IgD-negative memory B cell (primary cell): Measurements from ENCODE around the gene KAZN. TPM values are rescaled to one million over a fixed set of nuclear protein-coding genes. Genes with fewer than 3 reads are reported as not detected.

Experiments used
- H3K27ac Mint-ChIP-seq, 3 donors: one replicate each; pipeline ENCODE4 v1.8.0; 2020 to 2022; ENCODE audit warnings: mild to moderate bottlenecking in 3 of 3, mixed read lengths in 3 of 3, moderate library complexity in 1 of 3
- H3K27me3 Mint-ChIP-seq: one replicate; pipeline ENCODE4 v1.8.0; 2021; ENCODE audit warnings: mixed read lengths
- H3K36me3 Mint-ChIP-seq: one replicate; pipeline ENCODE4 v1.8.0; 2020; ENCODE audit warnings: mild to moderate bottlenecking, mixed read lengths
- H3K4me1 Mint-ChIP-seq, 3 donors: one replicate each; pipeline ENCODE4 v1.8.0; 2020 to 2022; ENCODE audit warnings: mixed read lengths in 3 of 3, mild to moderate bottlenecking in 1 of 3
- H3K4me3 Mint-ChIP-seq, 4 donors: one replicate each; pipeline ENCODE4 v1.8.0; 2020 to 2022; ENCODE audit warnings: mild to moderate bottlenecking in 4 of 4, mixed read lengths in 4 of 4, moderate library complexity in 3 of 4
- H3K9me3 Mint-ChIP-seq, 3 donors: one replicate each; pipeline ENCODE4 v1.8.0; 2020 to 2021; ENCODE audit warnings: mixed read lengths in 3 of 3, mild to moderate bottlenecking in 1 of 3
- polyA plus RNA-seq: library from polyadenylated mRNA; unstranded; fragments of 300-500 nt; fragmentation: Illumina TruSeq; gene quantifications from one replicate; pipeline ENCODE4 v1.2.3, GENCODE V29; 2021

The KAZN gene
- polyA plus RNA-seq, 1 donor from 2014 or later, result not detected

DNA sequence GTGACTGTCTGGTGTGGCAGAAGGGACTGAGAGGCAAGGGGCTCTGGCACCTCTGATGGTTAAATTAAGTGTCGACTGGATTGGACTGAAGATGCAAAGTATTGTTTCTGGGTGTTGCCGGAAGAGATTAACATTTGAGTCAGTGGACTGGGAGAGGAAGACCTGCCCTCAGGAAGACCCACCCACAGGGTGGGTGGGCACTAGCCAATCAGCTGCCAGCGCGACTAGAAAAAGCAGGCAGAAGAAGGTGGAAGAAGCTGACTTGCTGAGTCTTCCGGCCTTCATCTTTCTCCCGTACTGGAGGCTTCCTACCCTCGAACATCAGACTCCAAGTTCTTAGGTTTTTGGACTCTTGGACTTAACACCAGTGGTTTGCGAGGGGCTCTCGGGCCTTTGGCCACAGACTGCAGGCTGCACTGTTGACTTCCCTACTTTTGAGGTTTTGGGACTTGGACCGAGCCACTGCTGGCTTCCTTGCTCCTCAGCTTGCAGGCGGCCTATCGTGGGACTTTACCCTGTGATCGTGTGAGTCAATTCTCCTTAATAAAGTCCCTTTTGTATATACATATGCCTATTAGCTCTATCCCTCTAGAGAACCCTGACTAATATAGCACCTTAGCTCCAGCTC, 79.6 kb downstream of the KAZN start:
- H3K27me3 Mint-ChIP-seq, result peaks cover 6% of the 10 kb centered on the region
- H3K27ac Mint-ChIP-seq, result no peak overlapping the region
- peak overlapping the region in 1 of 4 donors; percentile 5 for H3K4me3 Mint-ChIP-seq
- no peaks in the 10 kb centered on the region for H3K4me1 Mint-ChIP-seq
- H3K36me3 Mint-ChIP-seq, result peaks cover 1% of the 10 kb centered on the region
- H3K9me3 Mint-ChIP-seq, result peaks cover 4 to 8% (median 5%) of the 10 kb centered on the region in 3 donors

DNA sequence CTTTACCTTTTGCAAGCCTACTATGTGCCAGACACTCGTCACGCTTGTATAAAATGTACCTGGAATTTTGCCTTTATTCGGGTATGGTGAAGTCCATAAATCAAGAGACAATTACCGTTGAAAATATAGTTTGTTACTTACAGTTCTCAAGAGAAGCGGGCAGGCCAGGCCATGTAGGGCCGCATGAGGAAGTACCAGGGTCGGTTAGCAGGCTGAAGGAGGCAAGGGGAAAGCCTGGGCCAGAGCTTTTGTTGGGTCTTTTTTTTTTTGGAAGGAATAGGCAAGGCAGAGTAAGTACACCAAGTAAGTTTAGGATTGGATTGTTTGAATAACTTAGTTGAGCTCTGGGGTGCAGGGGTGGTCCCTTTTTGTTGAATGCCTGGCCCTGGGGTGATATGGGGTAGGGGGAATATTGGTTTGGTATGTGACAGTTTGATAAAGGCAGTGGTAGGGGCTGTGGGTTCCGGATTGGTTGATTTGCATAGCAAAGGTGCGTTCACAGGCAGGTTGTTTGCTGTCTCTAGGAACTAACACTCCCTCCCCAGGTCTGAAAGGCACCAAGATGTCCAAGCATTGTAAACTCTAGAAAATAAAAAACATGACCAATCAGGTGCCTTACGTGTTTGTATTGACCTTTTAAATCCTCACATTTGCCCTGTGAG, 80.7 kb downstream of the KAZN start:
- no peaks in the 10 kb centered on the region for H3K4me1 Mint-ChIP-seq
- peaks cover 1% of the 10 kb centered on the region for H3K36me3 Mint-ChIP-seq
- H3K9me3 Mint-ChIP-seq, result peaks cover 4 to 8% (median 5%) of the 10 kb centered on the region in 3 donors
- no peak overlapping the region for H3K4me3 Mint-ChIP-seq
- no peak overlapping the region for H3K27ac Mint-ChIP-seq
- peaks cover 3% of the 10 kb centered on the region for H3K27me3 Mint-ChIP-seq

DNA sequence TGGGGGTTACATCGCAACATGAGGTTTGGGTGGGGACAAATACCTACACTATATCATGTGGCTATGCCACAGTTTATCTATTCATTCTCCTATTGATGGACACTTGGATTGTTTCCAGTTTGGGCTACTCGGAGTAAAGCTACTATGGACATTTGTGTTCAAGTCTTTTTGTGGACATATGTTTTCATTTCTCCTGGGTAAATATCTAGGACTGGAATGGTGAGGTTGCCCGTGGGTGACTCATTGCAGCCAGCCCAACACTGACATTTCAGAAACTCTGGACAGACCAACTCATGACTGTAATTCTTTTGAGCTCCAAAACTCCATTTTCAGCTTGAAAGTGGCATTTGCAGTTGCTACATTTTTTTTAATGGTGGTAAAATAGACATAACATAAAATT, 82.7 kb downstream of the KAZN start:
- Mint-ChIP-seq H3K27me3 (peaks cover 3% of the 10 kb centered on the region), H3K4me3 (no peak overlapping the region), H3K9me3 (peaks cover 3 to 7% (median 4%) of the 10 kb centered on the region in 3 donors), H3K4me1 (no peaks in the 10 kb centered on the region), H3K27ac (no peak overlapping the region), H3K36me3 (no peaks in the 10 kb centered on the region)

DNA sequence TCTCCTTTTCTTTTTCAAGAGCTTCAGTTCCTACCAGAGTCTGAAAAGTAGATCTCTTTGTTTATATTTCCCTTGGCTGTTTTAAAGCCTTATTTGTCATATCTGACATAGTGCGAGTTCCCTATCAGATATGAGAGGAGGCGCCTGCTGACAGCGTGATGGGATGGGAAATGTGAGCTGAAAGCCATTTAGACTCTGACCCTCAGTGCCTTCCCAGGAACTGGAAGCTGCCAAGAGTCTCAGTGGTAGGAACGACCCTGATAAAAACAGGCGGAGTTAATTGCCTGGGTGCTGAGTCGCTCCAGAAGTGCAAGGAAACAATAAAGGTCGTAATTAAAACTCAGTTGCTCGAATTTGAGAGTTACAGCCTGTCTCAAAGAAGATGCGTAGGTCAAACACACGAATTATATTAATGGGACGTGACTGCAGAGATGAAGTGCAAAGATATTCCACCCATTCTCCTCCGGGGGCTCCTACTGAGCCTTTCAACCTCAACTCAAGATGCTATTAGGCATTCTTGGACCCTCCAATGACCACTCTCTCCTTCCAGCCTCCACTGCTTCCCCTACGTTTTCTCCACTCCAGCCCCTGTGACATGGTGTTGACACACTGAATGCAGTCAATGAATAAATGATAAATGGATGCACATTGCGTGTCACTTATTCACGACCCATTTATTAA, 84.6 kb downstream of the KAZN start:
- H3K36me3 Mint-ChIP-seq, result no peaks in the 10 kb centered on the region
- H3K27ac Mint-ChIP-seq, result no peak overlapping the region
- H3K27me3 Mint-ChIP-seq, result peaks cover 3% of the 10 kb centered on the region
- H3K9me3 Mint-ChIP-seq, result peaks cover 0 to 3% (median 3%) of the 10 kb centered on the region in 3 donors
- H3K4me1 Mint-ChIP-seq, result no peaks in the 10 kb centered on the region
- no peak overlapping the region for H3K4me3 Mint-ChIP-seq

DNA sequence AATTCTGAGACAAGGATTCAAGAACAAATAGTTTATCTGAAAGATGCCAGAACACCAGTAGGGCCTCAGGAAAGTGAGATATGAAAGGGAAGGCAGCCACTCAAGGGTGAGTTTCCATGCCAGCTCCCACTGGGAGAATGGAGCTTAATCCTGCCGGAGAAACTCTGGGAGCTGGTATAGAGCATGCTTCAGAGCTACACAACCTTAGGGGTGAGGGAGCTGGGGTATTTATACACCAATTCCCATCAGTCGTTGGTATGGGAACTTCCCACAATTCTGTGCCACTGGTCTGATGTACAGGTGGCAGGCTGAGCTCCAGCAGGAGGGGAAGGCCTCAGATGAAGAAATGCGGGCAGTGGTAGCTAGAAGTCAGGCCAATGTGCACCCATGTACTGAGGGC, 86.6 kb downstream of the KAZN start:
- peaks cover 0 to 3% (median 3%) of the 10 kb centered on the region in 3 donors for H3K9me3 Mint-ChIP-seq
- H3K4me1 Mint-ChIP-seq, result no peaks in the 10 kb centered on the region

DNA sequence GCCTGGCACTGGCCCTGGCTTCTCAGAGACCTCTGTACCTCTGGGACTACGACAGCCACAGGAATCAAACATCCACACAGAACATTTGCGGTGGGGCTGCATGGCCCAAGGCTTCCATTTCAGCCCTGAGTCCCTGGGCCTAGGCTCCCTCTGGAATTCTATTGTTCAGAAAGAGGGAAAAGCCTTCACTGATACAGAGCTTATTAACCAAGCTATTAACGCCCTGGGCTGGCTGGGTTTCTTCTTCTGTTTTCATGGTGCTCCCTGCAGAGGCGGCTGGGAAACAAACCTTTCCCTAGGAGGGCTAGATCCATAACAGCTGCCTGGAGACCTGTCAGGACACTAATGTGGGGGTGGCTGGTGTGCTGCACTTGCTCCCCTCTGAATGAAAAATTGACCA, 88.2 kb downstream of the KAZN start:
- Mint-ChIP-seq H3K4me1 (no peaks in the 10 kb centered on the region), H3K9me3 (peaks cover 0 to 3% (median 0%) of the 10 kb centered on the region in 3 donors)

More for the DNA sequence above, 86.6 kb downstream of the KAZN start:
- no peak overlapping the region for H3K27ac Mint-ChIP-seq
- no peak overlapping the region for H3K4me3 Mint-ChIP-seq
- no peaks in the 10 kb centered on the region for H3K36me3 Mint-ChIP-seq
- H3K27me3 Mint-ChIP-seq, result peaks cover 4% of the 10 kb centered on the region

DNA sequence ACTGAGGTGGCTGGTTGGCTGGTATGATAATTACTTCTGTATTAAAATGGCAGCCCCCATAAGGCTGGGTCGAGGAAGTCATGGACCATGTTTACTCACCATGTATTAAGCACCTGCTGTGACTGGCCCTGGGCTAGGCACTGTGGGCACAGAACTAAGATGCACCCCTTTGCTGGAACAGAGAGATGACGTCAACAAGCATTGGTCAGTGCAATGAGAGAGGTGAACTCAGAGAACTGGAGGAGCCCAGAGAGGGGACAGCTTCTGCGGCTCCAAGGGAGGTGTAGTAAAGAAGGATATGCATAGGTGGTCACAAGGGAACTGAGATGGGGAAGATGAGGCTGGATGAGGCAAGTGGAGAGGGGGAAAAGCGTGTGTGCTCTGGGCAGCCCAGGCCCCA, 88.7 kb downstream of the KAZN start:
- Mint-ChIP-seq H3K4me3 (no peak overlapping the region), H3K9me3 (no peaks in the 10 kb centered on the region), H3K27me3 (peaks cover 2% of the 10 kb centered on the region), H3K4me1 (no peaks in the 10 kb centered on the region), H3K36me3 (no peaks in the 10 kb centered on the region), H3K27ac (no peak overlapping the region)

More for the DNA sequence above, 88.2 kb downstream of the KAZN start:
- H3K27me3 Mint-ChIP-seq, result peaks cover 2% of the 10 kb centered on the region
- no peaks in the 10 kb centered on the region for H3K36me3 Mint-ChIP-seq
- no peak overlapping the region for H3K27ac Mint-ChIP-seq
- H3K4me3 Mint-ChIP-seq, result no peak overlapping the region

DNA sequence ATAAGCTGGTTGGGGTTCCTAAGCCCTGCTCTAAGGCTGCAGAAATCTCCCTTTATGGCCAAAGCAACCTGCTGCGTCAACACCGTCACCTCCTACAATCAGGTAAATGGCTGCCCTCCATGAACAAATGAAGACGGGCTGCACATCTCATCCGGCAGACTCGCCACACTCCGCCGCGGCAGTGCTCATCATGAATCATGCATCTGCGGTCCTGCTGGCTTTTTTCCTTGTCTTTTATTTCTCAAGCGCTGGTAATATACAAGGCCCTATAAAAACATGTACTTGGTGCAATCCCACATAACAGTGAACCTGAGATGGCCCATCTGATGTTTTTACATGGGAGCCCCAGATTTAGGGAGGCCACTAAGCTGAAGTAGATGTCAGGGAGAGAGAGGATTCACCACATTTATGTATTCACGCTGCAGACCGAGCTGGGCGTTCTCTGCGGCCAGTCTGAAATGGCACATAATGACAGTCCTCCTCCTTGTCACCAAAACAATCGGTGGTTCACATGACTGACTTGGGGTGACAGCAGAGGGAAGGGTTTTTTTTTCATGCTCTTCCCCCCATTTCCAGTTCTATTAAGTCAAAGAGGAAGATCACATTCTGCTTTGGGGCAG, 91.6 kb downstream of the KAZN start:
- Mint-ChIP-seq H3K27me3 (peaks cover 5% of the 10 kb centered on the region), H3K4me1 (no peaks in the 10 kb centered on the region), H3K36me3 (peaks cover under 1% of the 10 kb centered on the region), H3K27ac (no peak overlapping the region), H3K4me3 (no peak overlapping the region), H3K9me3 (peaks cover 0 to 1% (median 0%) of the 10 kb centered on the region in 3 donors)

DNA sequence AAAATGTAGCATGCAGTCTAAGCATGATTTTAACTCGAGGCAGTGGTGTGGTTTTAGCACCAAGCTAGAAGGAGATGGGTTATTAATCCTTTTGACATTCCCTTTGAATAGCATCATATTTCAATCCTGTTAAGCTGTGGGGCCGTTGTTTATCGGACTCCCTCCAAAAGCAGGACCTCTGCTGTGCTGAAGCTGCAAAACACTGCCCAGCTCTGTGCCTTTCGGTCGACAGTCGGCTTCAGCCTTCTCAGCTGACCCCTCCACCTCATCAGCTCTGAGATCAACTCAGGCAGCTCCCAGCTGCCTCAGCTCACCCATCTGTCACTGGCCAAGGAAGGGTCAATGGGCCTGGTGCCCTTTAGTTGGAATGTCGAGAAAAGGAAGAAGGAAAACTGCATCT, 95.5 kb downstream of the KAZN start:
- Mint-ChIP-seq H3K27ac (no peak overlapping the region), H3K9me3 (peaks cover 0 to 3% (median 0%) of the 10 kb centered on the region in 3 donors)

DNA sequence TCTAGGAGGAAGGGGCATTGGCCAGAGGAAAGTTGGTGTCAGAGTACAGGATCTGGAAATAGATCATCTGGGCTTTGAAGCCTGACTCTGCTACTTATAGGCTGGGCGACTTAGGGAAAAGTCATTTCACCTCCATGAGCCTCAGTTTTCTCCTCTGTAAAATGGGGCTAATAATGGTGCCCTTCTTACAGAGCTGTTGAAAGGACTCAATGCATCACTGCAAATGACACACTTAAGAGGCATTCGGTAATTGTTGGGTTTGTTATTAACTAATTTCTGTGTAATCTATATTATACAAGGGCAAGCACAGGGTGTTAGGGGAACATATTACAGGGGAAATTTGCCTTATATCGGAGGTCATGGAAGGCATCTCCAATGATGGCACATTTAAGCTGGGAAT, 96.1 kb downstream of the KAZN start:
- Mint-ChIP-seq H3K4me1 (no peaks in the 10 kb centered on the region), H3K4me3 (no peak overlapping the region), H3K36me3 (peaks cover 1% of the 10 kb centered on the region), H3K27ac (no peak overlapping the region), H3K9me3 (peaks cover 0 to 3% (median 0%) of the 10 kb centered on the region in 3 donors), H3K27me3 (peaks cover 14% of the 10 kb centered on the region)

More for the DNA sequence above, 95.5 kb downstream of the KAZN start:
- Mint-ChIP-seq H3K4me3 (no peak overlapping the region), H3K27me3 (peaks cover 16% of the 10 kb centered on the region), H3K36me3 (peaks cover 1% of the 10 kb centered on the region), H3K4me1 (no peaks in the 10 kb centered on the region)

DNA sequence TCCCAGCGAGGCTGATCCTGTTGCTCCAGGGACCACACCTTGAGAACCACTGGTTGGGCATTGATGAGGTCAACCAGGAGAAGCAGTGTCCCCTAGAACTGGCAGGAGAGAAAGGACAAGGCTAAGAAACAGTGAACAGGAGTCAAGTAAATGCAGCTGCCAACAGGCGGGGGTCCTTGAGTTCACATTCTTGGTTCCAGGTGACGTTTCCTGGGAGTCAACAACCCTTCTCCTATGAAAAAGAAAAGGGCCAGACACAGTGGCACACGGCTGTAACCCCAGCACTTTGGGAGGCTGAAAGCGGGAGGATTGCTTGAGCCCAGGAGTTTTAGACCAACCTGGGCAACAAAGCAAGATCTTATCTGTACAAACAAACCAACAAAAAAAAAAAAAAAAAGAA, 98.3 kb downstream of the KAZN start:
- Mint-ChIP-seq H3K27ac (no peak overlapping the region), H3K9me3 (peaks cover 0 to 5% (median 0%) of the 10 kb centered on the region in 3 donors), H3K4me3 (no peak overlapping the region), H3K36me3 (peaks cover 1% of the 10 kb centered on the region), H3K27me3 (peaks cover 14% of the 10 kb centered on the region), H3K4me1 (no peaks in the 10 kb centered on the region)

DNA sequence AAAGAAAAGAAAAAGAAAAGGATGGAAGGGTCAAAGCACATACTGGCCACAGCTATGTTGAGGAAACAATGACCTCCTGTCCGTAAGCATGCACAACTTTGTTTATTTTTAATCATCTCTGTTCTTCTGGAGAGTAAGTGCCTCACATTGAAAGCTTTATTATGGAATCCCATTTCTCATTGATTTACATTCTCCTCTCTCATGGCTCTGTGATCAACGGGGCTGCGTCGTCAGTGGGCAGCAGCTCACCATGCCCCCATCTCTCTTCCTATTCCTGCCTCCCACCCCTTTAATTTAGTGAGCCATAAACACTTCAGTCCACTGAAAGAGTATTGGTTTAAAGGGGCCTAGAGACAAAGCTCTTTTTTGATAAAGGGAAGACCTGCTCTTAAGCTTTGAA, 98.9 kb downstream of the KAZN start:
- Mint-ChIP-seq H3K27ac (no peak overlapping the region), H3K27me3 (peaks cover 14% of the 10 kb centered on the region), H3K9me3 (peaks cover 0 to 5% (median 0%) of the 10 kb centered on the region in 3 donors), H3K4me1 (no peaks in the 10 kb centered on the region), H3K36me3 (peaks cover 1% of the 10 kb centered on the region), H3K4me3 (no peak overlapping the region)

DNA sequence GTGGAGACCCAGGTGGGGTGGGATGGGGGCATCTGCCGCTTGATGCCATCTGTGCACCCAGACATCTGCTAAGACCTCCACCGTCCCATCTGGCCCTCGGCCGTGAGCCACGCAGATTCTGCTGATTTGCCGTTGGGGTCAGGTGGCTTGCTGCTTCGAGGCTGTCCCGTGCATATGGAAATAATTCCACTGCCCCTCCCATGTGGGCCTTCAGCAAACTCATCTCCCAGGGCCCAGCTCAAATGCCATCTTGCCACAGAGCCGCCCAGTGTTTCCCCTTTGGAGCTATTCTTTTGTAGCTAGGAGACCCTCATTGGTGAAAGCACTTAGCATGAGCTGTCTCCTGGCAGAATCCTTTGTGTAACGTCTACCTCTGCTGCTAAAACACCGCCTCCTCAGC, 99.8 kb downstream of the KAZN start:
- no peaks in the 10 kb centered on the region for H3K4me1 Mint-ChIP-seq
- peaks cover 0 to 7% (median 5%) of the 10 kb centered on the region in 3 donors for H3K9me3 Mint-ChIP-seq
- H3K4me3 Mint-ChIP-seq, result no peak overlapping the region
- H3K36me3 Mint-ChIP-seq, result peaks cover 1% of the 10 kb centered on the region
- H3K27me3 Mint-ChIP-seq, result peaks cover 13% of the 10 kb centered on the region
- no peak overlapping the region for H3K27ac Mint-ChIP-seq

DNA sequence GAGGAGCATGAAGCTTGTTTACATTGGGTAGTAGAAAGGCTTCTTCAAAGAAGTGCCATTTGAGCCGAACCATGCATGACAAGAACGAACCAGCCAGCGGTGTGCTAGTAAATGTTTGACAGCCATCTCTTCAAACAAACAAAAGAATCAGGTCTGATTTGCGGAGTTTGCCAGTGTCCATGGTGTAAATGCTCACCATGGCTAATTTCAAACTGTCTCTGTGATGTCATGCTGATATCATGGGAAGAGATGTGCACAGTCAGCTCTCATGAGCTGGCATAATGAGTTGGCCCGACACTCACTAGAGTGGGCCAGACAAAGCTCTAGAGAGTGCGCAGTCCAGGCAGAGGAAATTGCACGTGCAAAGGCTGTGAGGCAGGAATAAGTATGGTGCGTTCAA, 101.1 kb downstream of the KAZN start:
- Mint-ChIP-seq H3K4me1 (no peaks in the 10 kb centered on the region), H3K4me3 (no peak overlapping the region), H3K36me3 (peaks cover 1% of the 10 kb centered on the region), H3K27ac (no peak overlapping the region), H3K27me3 (peaks cover 13% of the 10 kb centered on the region), H3K9me3 (peaks cover 0 to 8% (median 5%) of the 10 kb centered on the region in 3 donors)

DNA sequence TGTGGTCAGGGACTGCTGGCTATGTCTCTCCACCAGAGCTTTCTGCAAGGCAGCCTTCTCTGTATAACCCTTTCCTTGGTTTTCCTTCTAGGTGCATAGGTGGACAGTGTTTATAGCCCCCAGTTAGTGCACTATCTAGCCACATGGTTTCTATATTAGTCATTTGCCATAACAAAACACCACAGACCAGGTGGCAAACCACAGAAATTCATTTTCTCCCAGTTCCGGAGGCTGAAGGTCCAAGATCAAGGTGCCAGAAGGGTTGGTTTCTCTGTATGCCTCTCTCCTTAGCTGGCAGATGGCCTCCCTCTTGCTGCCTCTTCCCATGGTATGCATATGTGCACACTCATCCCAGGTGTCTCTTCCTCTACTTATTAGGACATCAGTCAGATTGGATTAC, 106.4 kb downstream of the KAZN start:
- no peaks in the 10 kb centered on the region for H3K36me3 Mint-ChIP-seq
- peaks cover 2% of the 10 kb centered on the region for H3K27me3 Mint-ChIP-seq
- H3K4me3 Mint-ChIP-seq, result no peak overlapping the region
- H3K27ac Mint-ChIP-seq, result peak overlapping the region in 1 of 3 donors; percentile 43
- no peaks in the 10 kb centered on the region for H3K4me1 Mint-ChIP-seq
- peaks cover 3 to 15% (median 6%) of the 10 kb centered on the region in 3 donors for H3K9me3 Mint-ChIP-seq
